Type B pancreatic cell (in vitro differentiated cells): Measurements from ENCODE around the gene FAM50A. TPM values are rescaled to one million over a fixed set of nuclear protein-coding genes. Genes with fewer than 3 reads are reported as not detected.

Experiments used
- DNase-seq: peaks from one replicate; pipeline ENCODE4 v3.0.0; 2021; ENCODE audit warnings: mixed read lengths; ENCODE audit not compliant: unreplicated experiment; ENCODE audit errors: extremely low spot score
- H3K27ac Mint-ChIP-seq: 2 replicates; pipeline ENCODE4 v1.8.0; 2021; ENCODE audit warnings: mild to moderate bottlenecking, mixed read lengths
- H3K27me3 Mint-ChIP-seq: 2 replicates; pipeline ENCODE4 v1.8.0; 2021; ENCODE audit warnings: mixed read lengths
- H3K36me3 Mint-ChIP-seq: 2 replicates; pipeline ENCODE4 v1.8.0; 2021; ENCODE audit warnings: mixed read lengths
- H3K4me1 Mint-ChIP-seq: one replicate; pipeline ENCODE4 v1.8.0; 2021; ENCODE audit warnings: mixed read lengths; ENCODE audit not compliant: unreplicated experiment
- H3K4me3 Mint-ChIP-seq: 2 replicates; pipeline ENCODE4 v1.8.0; 2021; ENCODE audit warnings: mild to moderate bottlenecking, mixed read lengths
- H3K9me3 Mint-ChIP-seq: 2 replicates; pipeline ENCODE4 v1.8.0; 2021; ENCODE audit warnings: mixed read lengths
- total RNA-seq: library from RNA; stranded (reverse); gene quantifications from 2 replicates; pipeline ENCODE4 v1.2.1, GENCODE V29; 2021; ENCODE audit warnings: low replicate concordance
- TF ChIP-seq, protein P1 (sequence below): fragments of 200-600 bp; sonication (generic); conservative IDR thresholded peaks from 2 replicates; pipeline ENCODE4 v1.5.0; 2021; ENCODE audit warnings: antibody characterized with exemption, mild to moderate bottlenecking

Gene FAM50A
- total RNA-seq, 1 donor from 2014 or later, result 59.2 TPM

DNA sequence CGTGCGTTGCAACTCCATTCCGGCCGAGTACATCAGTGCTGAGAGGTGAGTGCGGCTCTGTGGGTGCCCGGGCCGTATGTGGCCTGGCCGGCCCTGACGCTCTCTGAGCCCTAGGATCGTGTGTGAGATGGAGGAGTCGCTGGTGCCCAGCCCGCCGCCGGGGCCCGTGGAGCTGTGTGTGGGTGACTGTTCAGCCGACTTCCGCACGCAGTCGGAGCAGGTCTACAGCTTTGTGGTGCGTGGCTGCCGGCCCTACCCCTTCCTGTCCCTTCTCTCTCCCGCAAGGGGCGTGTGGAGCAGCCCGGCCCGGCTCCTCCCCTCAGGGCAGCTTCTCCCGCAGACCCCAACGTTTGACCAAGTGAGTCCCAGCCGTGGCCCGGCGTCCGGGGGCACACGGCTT is 22.1 kb downstream of the FAM50A start:
- no peak for DNase-seq
- H3K36me3 Mint-ChIP-seq, result no peaks in the 10 kb centered on the region
- H3K4me1 Mint-ChIP-seq, result no peaks in the 10 kb centered on the region
- H3K4me3 Mint-ChIP-seq, result no peak overlapping the region
- no peaks in the 10 kb centered on the region for H3K27me3 Mint-ChIP-seq
- no peaks in the 10 kb centered on the region for H3K9me3 Mint-ChIP-seq
- TF ChIP-seq, protein P1, sequence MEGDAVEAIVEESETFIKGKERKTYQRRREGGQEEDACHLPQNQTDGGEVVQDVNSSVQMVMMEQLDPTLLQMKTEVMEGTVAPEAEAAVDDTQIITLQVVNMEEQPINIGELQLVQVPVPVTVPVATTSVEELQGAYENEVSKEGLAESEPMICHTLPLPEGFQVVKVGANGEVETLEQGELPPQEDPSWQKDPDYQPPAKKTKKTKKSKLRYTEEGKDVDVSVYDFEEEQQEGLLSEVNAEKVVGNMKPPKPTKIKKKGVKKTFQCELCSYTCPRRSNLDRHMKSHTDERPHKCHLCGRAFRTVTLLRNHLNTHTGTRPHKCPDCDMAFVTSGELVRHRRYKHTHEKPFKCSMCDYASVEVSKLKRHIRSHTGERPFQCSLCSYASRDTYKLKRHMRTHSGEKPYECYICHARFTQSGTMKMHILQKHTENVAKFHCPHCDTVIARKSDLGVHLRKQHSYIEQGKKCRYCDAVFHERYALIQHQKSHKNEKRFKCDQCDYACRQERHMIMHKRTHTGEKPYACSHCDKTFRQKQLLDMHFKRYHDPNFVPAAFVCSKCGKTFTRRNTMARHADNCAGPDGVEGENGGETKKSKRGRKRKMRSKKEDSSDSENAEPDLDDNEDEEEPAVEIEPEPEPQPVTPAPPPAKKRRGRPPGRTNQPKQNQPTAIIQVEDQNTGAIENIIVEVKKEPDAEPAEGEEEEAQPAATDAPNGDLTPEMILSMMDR, result no peak
- H3K27ac Mint-ChIP-seq, result no peak overlapping the region

DNA sequence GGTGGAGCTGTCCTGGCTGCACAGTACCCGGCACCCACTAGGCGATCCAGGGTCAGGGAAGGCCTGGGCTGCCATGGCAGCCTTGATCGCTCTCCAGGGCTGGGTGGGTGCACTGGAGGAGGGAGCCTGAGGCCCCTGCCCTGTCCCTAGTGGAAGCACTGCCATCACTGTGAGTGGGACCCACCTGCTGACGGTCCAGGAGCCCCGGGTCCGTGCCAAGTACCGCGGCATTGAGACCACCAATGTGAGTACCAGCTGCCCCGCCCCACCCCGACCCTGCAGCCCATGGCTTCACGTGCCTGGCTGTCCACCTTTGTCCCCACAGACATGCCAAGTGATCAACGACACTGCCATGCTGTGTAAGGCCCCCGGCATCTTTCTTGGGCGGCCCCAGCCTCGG is 23.0 kb downstream of the FAM50A start:
- no peaks in the 10 kb centered on the region for H3K9me3 Mint-ChIP-seq
- H3K27me3 Mint-ChIP-seq, result no peaks in the 10 kb centered on the region
- H3K36me3 Mint-ChIP-seq, result no peaks in the 10 kb centered on the region

DNA sequence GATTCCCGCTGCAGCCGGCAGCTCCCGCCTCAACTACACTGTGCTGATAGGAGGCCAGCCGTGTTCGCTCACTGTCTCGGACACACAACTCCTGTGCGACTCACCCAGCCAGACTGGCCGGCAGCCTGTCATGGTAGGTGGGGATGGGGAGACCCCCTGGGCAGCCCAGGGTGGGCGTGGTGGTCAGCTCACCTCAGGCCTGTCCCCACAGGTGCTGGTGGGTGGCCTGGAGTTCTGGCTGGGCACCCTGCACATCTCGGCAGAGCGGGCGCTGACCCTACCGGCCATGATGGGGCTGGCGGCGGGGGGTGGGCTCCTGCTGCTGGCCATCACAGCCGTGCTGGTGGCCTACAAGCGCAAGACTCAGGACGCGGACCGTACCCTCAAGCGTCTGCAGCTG is 23.6 kb downstream of the FAM50A start:
- TF ChIP-seq, protein P1, result no peak
- Mint-ChIP-seq H3K4me3 (no peak overlapping the region), H3K27me3 (no peaks in the 10 kb centered on the region), H3K4me1 (no peaks in the 10 kb centered on the region), H3K9me3 (no peaks in the 10 kb centered on the region), H3K36me3 (no peaks in the 10 kb centered on the region), H3K27ac (no peak overlapping the region)
- DNase-seq, result no peak

More for the DNA sequence above, 23.0 kb downstream of the FAM50A start:
- H3K27ac Mint-ChIP-seq, result no peak overlapping the region
- no peak overlapping the region for H3K4me3 Mint-ChIP-seq
- no peaks in the 10 kb centered on the region for H3K4me1 Mint-ChIP-seq
- TF ChIP-seq, protein P1, result no peak
- no peak for DNase-seq

DNA sequence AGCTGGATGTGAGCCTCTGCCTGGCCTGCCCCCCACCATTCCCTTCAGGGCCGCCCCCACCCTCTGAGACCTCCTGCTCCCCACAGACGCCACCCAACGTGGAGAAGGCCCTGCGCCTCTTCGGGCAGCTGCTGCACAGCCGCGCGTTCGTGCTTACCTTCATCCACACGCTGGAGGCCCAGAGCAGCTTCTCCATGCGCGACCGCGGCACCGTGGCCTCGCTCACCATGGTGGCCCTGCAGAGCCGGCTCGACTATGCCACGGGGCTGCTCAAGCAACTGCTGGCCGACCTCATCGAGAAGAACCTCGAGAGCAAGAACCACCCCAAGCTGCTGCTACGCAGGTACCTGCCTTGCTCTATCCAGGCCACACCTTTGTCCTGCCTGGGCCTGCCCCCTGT is 24.3 kb downstream of the FAM50A start:
- no peaks in the 10 kb centered on the region for H3K27me3 Mint-ChIP-seq
- H3K4me1 Mint-ChIP-seq, result no peaks in the 10 kb centered on the region
- H3K4me3 Mint-ChIP-seq, result no peak overlapping the region
- H3K36me3 Mint-ChIP-seq, result no peaks in the 10 kb centered on the region
- DNase-seq, result no peak
- TF ChIP-seq, protein P1, result no peak
- H3K27ac Mint-ChIP-seq, result no peak overlapping the region
- no peaks in the 10 kb centered on the region for H3K9me3 Mint-ChIP-seq

DNA sequence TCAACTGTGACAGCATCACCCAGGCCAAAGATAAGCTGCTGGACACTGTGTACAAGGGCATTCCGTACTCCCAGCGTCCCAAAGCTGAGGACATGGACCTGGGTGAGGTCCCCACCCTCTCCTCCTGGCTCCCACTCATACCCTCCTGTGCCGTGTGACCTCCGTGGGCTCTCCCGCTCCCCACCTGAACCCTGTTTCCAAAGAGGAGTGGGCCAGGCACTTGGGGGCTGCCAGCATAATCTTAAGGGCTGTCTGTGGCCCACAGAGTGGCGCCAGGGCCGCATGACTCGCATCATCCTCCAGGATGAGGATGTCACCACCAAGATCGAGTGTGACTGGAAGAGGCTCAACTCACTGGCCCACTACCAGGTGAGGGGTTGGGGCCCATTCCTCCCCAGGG is 25.2 kb downstream of the FAM50A start:
- Mint-ChIP-seq H3K36me3 (no peaks in the 10 kb centered on the region), H3K27ac (no peak overlapping the region), H3K4me1 (no peaks in the 10 kb centered on the region), H3K27me3 (no peaks in the 10 kb centered on the region), H3K4me3 (no peak overlapping the region), H3K9me3 (no peaks in the 10 kb centered on the region)
- DNase-seq, result no peak
- TF ChIP-seq, protein P1, result no peak

DNA sequence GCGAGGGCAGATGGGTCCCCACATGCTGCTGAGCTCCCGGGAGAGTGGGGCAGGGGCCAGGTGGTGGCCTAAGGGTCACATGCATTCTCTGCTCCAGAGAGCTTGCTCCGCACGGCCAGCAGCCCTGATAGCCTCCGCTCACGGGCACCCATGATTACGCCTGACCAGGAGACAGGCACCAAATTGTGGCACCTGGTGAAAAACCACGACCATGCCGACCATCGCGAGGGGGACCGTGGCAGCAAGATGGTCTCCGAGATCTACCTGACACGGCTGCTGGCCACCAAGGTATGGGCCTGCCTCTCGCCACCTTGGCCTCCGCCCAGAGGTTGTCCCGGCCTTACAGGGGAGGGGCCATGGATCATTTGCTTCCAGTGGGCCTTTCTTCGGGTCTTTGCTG is 25.9 kb downstream of the FAM50A start:
- Mint-ChIP-seq H3K36me3 (no peaks in the 10 kb centered on the region), H3K4me1 (no peaks in the 10 kb centered on the region), H3K9me3 (no peaks in the 10 kb centered on the region), H3K27ac (no peak overlapping the region), H3K27me3 (no peaks in the 10 kb centered on the region), H3K4me3 (no peak overlapping the region)
- TF ChIP-seq, protein P1, result no peak
- no peak for DNase-seq
